K562 (cell line): Measurements from ENCODE around the gene CADPS2. TPM values are rescaled to one million over a fixed set of nuclear protein-coding genes. Genes with fewer than 3 reads are reported as not detected.

Experiments
- ATAC-seq: fragments of 200-7000 bp; cut with Tn5 transposase; 3 replicates; pipeline ENCODE4 v1.9.1; 2020; ENCODE audit warnings: moderate library complexity
- BruUV-seq: library from RNA; stranded (reverse); fragments of 400-500 nt; replicated peaks from 2 replicates; lab custom pipeline; 2021; lab: Mats Ljungman, UMichigan
- CTCF ChIA-PET: fragments of 300-600 bp; formaldehyde crosslinking; extraction: SDS; loops from one replicate; lab custom pipeline; 2021; ENCODE audit warnings: low intra/inter-chr PET ratio; lab: Yijun Ruan, JAX
- POLR2A ChIA-PET: fragments of 300-600, 350-650 bp; sonication (Branson Sonifier 250); formaldehyde crosslinking; extraction: SDS; loops from one replicate; lab custom pipeline; 2021; ENCODE audit warnings: antibody characterized with exemption, inconsistent platforms; lab: Yijun Ruan, JAX
- DNase-seq, 4 experiments: peaks; one replicate each; pipeline versions ENCODE4 v3.0.0 to v3.0.0-alpha.2; 2011 to 2018; ENCODE audit warnings: low spot score in 3 of 4, mixed read lengths in 3 of 4; ENCODE audit errors: extremely low read depth in 1 of 4
- FAIRE-seq: peaks from 2 replicates; lab custom pipeline; 2011; peaks lifted over from hg19 to GRCh38; lab: Jason Lieb, UNC
- H2AFZ ChIP-seq: 2 replicates; pipeline ENCODE4 v1.6.0; 2011; ENCODE audit warnings: low read depth, low read length, control low read depth, inconsistent platforms
- H3K27ac ChIP-seq: fragments of 200-600 bp; 3 replicates; pipeline ENCODE4 v1.8.0; 2011; ENCODE audit warnings: low read depth, mild to moderate bottlenecking, control low read depth, inconsistent platforms, low read length, moderate library complexity, mixed read lengths; ENCODE audit errors: extremely low read depth
- H3K27me3 ChIP-seq, 2 experiments: fragments of 300-600 bp in 1 of 2; 2 replicates in 1 of 2; 3 replicates in 1 of 2; pipeline versions ENCODE4 v1.6.0 to v1.8.0; 2011; ENCODE audit warnings: inconsistent platforms in 2 of 2, low read length in 2 of 2, mild to moderate bottlenecking in 1 of 2, mixed read lengths in 1 of 2, moderate library complexity in 1 of 2; ENCODE audit not compliant: control insufficient read depth in 2 of 2, insufficient read depth in 2 of 2
- H3K36me3 ChIP-seq: fragments of 300-600 bp; 3 replicates; pipeline ENCODE4 v1.8.0; 2011; ENCODE audit warnings: mild to moderate bottlenecking, low read length, inconsistent platforms; ENCODE audit not compliant: control insufficient read depth, insufficient read depth
- H3K4me1 ChIP-seq, 2 experiments: fragments of 200-600 bp in 1 of 2; replicated peaks in 1 of 2; 2 replicates in 1 of 2; 3 replicates in 1 of 2; pipeline versions ENCODE4 v1.5.1 to v1.8.0; 2011; ENCODE audit warnings: inconsistent platforms in 2 of 2, low read length in 2 of 2, mild to moderate bottlenecking in 1 of 2, mixed read lengths in 1 of 2, moderate library complexity in 1 of 2; ENCODE audit not compliant: control insufficient read depth in 2 of 2, insufficient read depth in 2 of 2
- H3K4me2 ChIP-seq: 2 replicates; pipeline ENCODE4 v1.6.1; 2011; ENCODE audit warnings: low read length, control low read depth, inconsistent platforms, mixed read lengths; ENCODE audit not compliant: insufficient read depth
- H3K4me3 ChIP-seq: fragments of 200-600 bp; sonication (generic), shearing (Covaris generic); 2 replicates; pipeline ENCODE4 v1.5.1; 2016; ENCODE audit warnings: control low read depth, inconsistent platforms
- H3K79me2 ChIP-seq: fragments of 200-600 bp; 3 replicates; pipeline ENCODE4 v1.8.0; 2011; ENCODE audit warnings: low read length, inconsistent platforms; ENCODE audit not compliant: control insufficient read depth, insufficient read depth
- H3K9ac ChIP-seq, 2 experiments: 2 replicates each; pipeline versions ENCODE4 v1.6.0 to v1.6.1; 2011; ENCODE audit warnings: low read depth in 2 of 2, low read length in 2 of 2, control low read depth in 1 of 2, inconsistent platforms in 1 of 2, mild to moderate bottlenecking in 1 of 2, mixed read lengths in 1 of 2; ENCODE audit not compliant: insufficient read depth in 1 of 2
- H3K9me1 ChIP-seq: one replicate; pipeline ENCODE4 v1.6.0; 2011; ENCODE audit warnings: inconsistent platforms, mild to moderate bottlenecking, low read length, moderate library complexity; ENCODE audit not compliant: control insufficient read depth, insufficient read depth
- H3K9me3 ChIP-seq: replicated peaks from 2 replicates; pipeline ENCODE4 v1.5.1; 2011; ENCODE audit warnings: low read depth, low read length, inconsistent platforms; ENCODE audit not compliant: control insufficient read depth, insufficient read depth
- H4K20me1 ChIP-seq: replicated peaks from 2 replicates; pipeline ENCODE4 v1.6.1; 2011; ENCODE audit warnings: low read length, inconsistent platforms, mixed read lengths; ENCODE audit not compliant: control insufficient read depth, insufficient read depth
- CREBBP ChIP-seq: IDR thresholded peaks from one replicate; pipeline ENCODE4 v1.6.1; 2012; ENCODE audit warnings: low read depth, mild to moderate bottlenecking, control low read depth, inconsistent platforms, low read length
- RREB1 ChIP-seq: fragments of 250-450 bp; sonication (Bioruptor Pico); IDR thresholded peaks from 2 replicates; pipeline ENCODE4 v1.4.0; 2020
- SMARCB1 ChIP-seq: IDR thresholded peaks from 2 replicates; pipeline ENCODE4 v1.6.1; 2011; ENCODE audit warnings: improper control_type of control experiment, low read depth; ENCODE audit not compliant: insufficient read length
- TEAD2 ChIP-seq: fragments of 450-650 bp; IDR thresholded peaks from 2 replicates; pipeline ENCODE4 v1.6.1; 2016; ENCODE audit warnings: missing genetic modification characterization, control low read depth, missing compliant biosample characterization
- TGIF2 ChIP-seq: sonication (generic); formaldehyde crosslinking; IDR thresholded peaks from 2 replicates; pipeline ENCODE4 v1.8.1; 2022; ENCODE audit warnings: mild to moderate bottlenecking, missing genetic modification reagents, moderate library complexity
- ZNF407 ChIP-seq: fragments of 450-650 bp; IDR thresholded peaks from 2 replicates; pipeline ENCODE4 v1.6.1; 2016; ENCODE audit warnings: low read depth
- WGBS: fragments of 100-300 bp; shearing (Covaris generic); methylation state at CpG from one replicate; pipeline ENCODE4 v1.1.6; 2016; ENCODE audit warnings: low coverage, mixed read lengths; ENCODE audit not compliant: insufficient coverage; ENCODE audit errors: missing lambda C conversion rate; 5-methylcytosine and 5-hydroxymethylcytosine counted together
- in situ Hi-C: fragments of 300-500 bp; cut with MboI; formaldehyde crosslinking; loops from 4 replicates; pipeline ENCODE4 v1.15.0; 2018; ENCODE audit warnings: inconsistent platforms, mixed read lengths
- intact Hi-C: fragments of 100-400 bp; cut with micrococcal nuclease; formaldehyde crosslinking; loops from 2 replicates; pipeline ENCODE4 v1.14.2; 2022
- polyA plus RNA-seq, 8 experiments: library from polyadenylated mRNA; depleted of rRNA in 4 of 8; stranded (reverse) in 5 of 8; unstranded in 3 of 8; fragments of >200 nt; fragmentation: Nextera tagmentation in 2 of 8; fragmentation: Illumina TruSeq in 1 of 8; extraction: Ambion mirVana in 2 of 8; extraction: Trizol in 1 of 8; gene quantifications; 2 replicates each; pipeline versions ENCODE4 v1.2.1 to v1.2.3, GENCODE V29; 2011 to 2014; ENCODE audit warnings: inconsistent platforms in 1 of 8, missing spikeins in 1 of 8
- total RNA-seq, 7 experiments: library from RNA; depleted of rRNA in 6 of 7; stranded (reverse); fragments of >200 nt in 6 of 7; fragmentation: Illumina TruSeq in 2 of 7; extraction: Trizol in 2 of 7; gene quantifications; 2 replicates each; pipeline versions ENCODE4 v1.2.1 to v1.2.3, GENCODE V29; 2011 to 2021; ENCODE audit warnings: low replicate concordance in 1 of 7

Gene CADPS2
- total and polyA plus RNA-seq, 9 of the 15 experiments (the other 6 are each of a cell fraction or from before 2014, with no cell fraction given), result 0.03 to 0.14 (median 0.04) TPM; not detected in 1

- Histone ChIP-seq H3K9me3 (no peaks in the 10 kb centered on the region), H3K9ac (no peak overlapping the region), H3K36me3 (no peaks in the 10 kb centered on the region), H3K4me1 (no peaks in the 10 kb centered on the region), H3K27ac (no peak overlapping the region), H3K27me3 (no peaks in the 10 kb centered on the region), H3K4me3 (no peak overlapping the region), H4K20me1 (no peaks in the 10 kb centered on the region), H3K9me1 (no peaks in the 10 kb centered on the region), H2AFZ (no peak overlapping the region), H3K4me2 (no peak overlapping the region), H3K79me2 (no peaks in the 10 kb centered on the region)
- in situ Hi-C loops (no loop called here), intact Hi-C loops (no loop called here)
- 3% methylated on average over 2 of the region's 2 CpGs for WGBS
- FAIRE-seq (no peak), ATAC-seq (no peak), DNase-seq (no peak)
- no TSS peak for BruUV-seq
- POLR2A ChIA-PET, result interaction anchor here (0.6 kb wide), 1 partner anchor 119 kb away, joined by 3 read pairs; no protein-coding TSS in a partner anchor
- CTCF ChIA-PET, result no interaction called here
- TF ChIP-seq TEAD2 (tag), result no peak
- no peak for TF ChIP-seq ZNF407
- TF ChIP-seq SMARCB1, result no peak
- TF ChIP-seq CREBBP, result no peak
- TF ChIP-seq TGIF2 (CRISPR knock-in tag), result no peak
- no peak for TF ChIP-seq RREB1 (CRISPR knock-in tag)
These were observed 267.6 kb downstream of the CADPS2 start for GRCh38 chr7:122618585-122619189.
